HEK293T (cell line): ENCODE results near the gene FBLN7.

Experiments used
- CTCF ChIA-PET: fragments of 350-600 bp; formaldehyde crosslinking; extraction: SDS; loops from one replicate; lab custom pipeline; 2021; ENCODE audit warnings: antibody characterized with exemption, inconsistent platforms; lab: Yijun Ruan, JAX
- POLR2A ChIA-PET: fragments of 350-600 bp; formaldehyde crosslinking; extraction: SDS; loops from one replicate; lab custom pipeline; 2020; ENCODE audit warnings: antibody characterized with exemption, inconsistent platforms; lab: Yijun Ruan, JAX
- DNase-seq: peaks from one replicate; pipeline ENCODE4 v3.0.0; 2012; ENCODE audit warnings: mixed read lengths; ENCODE audit errors: extremely low spot score
- ARNT ChIP-seq: fragments of 450-650 bp; IDR thresholded peaks from 2 replicates; pipeline ENCODE4 v1.6.1; 2017; ENCODE audit warnings: mild to moderate bottlenecking
- BHLHE40 ChIP-seq: fragments of 450-650 bp; IDR thresholded peaks from 2 replicates; pipeline ENCODE4 v1.6.1; 2016; ENCODE audit warnings: mild to moderate bottlenecking, moderate library complexity, borderline replicate concordance
- CTBP1 ChIP-seq: fragments of 450-650 bp; IDR thresholded peaks from 2 replicates; pipeline ENCODE4 v1.6.1; 2016; ENCODE audit warnings: borderline replicate concordance
- ELF4 ChIP-seq: fragments of 450-650 bp; IDR thresholded peaks from 2 replicates; pipeline ENCODE4 v1.6.1; 2017; ENCODE audit warnings: antibody characterized with exemption
- FOXA1 ChIP-seq: fragments of 450-650 bp; IDR thresholded peaks from 2 replicates; pipeline ENCODE4 v1.6.1; 2016; ENCODE audit warnings: mild to moderate bottlenecking
- FOXK2 ChIP-seq: fragments of 450-650 bp; IDR thresholded peaks from 2 replicates; pipeline ENCODE4 v1.6.1; 2016; ENCODE audit warnings: mild to moderate bottlenecking
- FOXM1 ChIP-seq: fragments of 450-650 bp; IDR thresholded peaks from 2 replicates; pipeline ENCODE4 v1.6.1; 2017; ENCODE audit warnings: mild to moderate bottlenecking, borderline replicate concordance
- HDGF ChIP-seq: fragments of 450-650 bp; IDR thresholded peaks from 2 replicates; pipeline ENCODE4 v1.6.1; 2017; ENCODE audit warnings: antibody characterized with exemption, borderline replicate concordance
- L3MBTL2 ChIP-seq: fragments of 450-650 bp; conservative IDR thresholded peaks from 2 replicates; pipeline ENCODE4 v1.6.1; 2016; ENCODE audit warnings: mild to moderate bottlenecking
- LEF1 ChIP-seq: fragments of 450-650 bp; IDR thresholded peaks from 2 replicates; pipeline ENCODE4 v1.6.1; 2017; ENCODE audit warnings: mild to moderate bottlenecking, borderline replicate concordance
- NFRKB ChIP-seq: fragments of 450-650 bp; IDR thresholded peaks from 2 replicates; pipeline ENCODE4 v1.6.1; 2016; ENCODE audit warnings: mild to moderate bottlenecking, moderate library complexity
- PKNOX1 ChIP-seq: fragments of 450-650 bp; IDR thresholded peaks from 2 replicates; pipeline ENCODE4 v1.6.1; 2016
- SP1 ChIP-seq: fragments of 450-650 bp; IDR thresholded peaks from 2 replicates; pipeline ENCODE4 v1.6.1; 2017
- SUZ12 ChIP-seq: fragments of 450-650 bp; IDR thresholded peaks from 2 replicates; pipeline ENCODE4 v1.6.1; 2016; ENCODE audit warnings: mild to moderate bottlenecking
- TARDBP ChIP-seq: fragments of 450-650 bp; IDR thresholded peaks from 2 replicates; pipeline ENCODE4 v1.6.1; 2016
- ZNF384 ChIP-seq: fragments of 450-650 bp; IDR thresholded peaks from 2 replicates; pipeline ENCODE4 v1.6.1; 2016

FBLN7 gene

GRCh38 chr2:112141626-112142007 lies 3.4 kb downstream of the FBLN7 start:
- CTCF ChIA-PET: no interaction called here

GRCh38 chr2:112142525-112143078 lies 4.4 kb downstream of the FBLN7 start:
- ChIA-PET CTCF (no interaction called here), POLR2A (no interaction called here)
- DNase-seq: no peak
- TF ChIP-seq PKNOX1 (no peak), FOXA1 (no peak), ARNT (no peak), L3MBTL2 (no peak), NFRKB (no peak), ZNF384 (no peak), ELF4 (no peak), TARDBP (no peak), FOXM1 (no peak), HDGF (no peak), FOXK2 (no peak), LEF1 (no peak), BHLHE40 (no peak), SUZ12 (no peak), SP1 (no peak)

More at GRCh38 chr2:112141626-112142007, 3.4 kb downstream of the FBLN7 start:
- no peak for DNase-seq
- POLR2A ChIA-PET: no interaction called here
- TF ChIP-seq NFRKB (no peak), L3MBTL2 (no peak), ELF4 (no peak), FOXA1 (no peak), ARNT (no peak)

GRCh38 chr2:112143150-112143549 lies 5.0 kb downstream of the FBLN7 start:
- ChIA-PET POLR2A (no interaction called here), CTCF (no interaction called here)
- TF ChIP-seq BHLHE40 (no peak), ARNT (no peak), L3MBTL2 (no peak), SP1 (no peak), CTBP1 (no peak), FOXK2 (no peak), LEF1 (no peak), FOXA1 (no peak), FOXM1 (no peak), ZNF384 (no peak), NFRKB (no peak), SUZ12 (no peak), TARDBP (no peak), ELF4 (no peak), HDGF (no peak), PKNOX1 (no peak)
- no peak for DNase-seq

- ChIA-PET CTCF (no interaction called here), POLR2A (no interaction called here)
- no peak for TF ChIP-seq ZNF384
- TF ChIP-seq NFRKB: no peak
- TF ChIP-seq L3MBTL2: no peak
- TF ChIP-seq SP1: no peak
- no peak for TF ChIP-seq CTBP1
- no peak for TF ChIP-seq FOXM1
- no peak for TF ChIP-seq PKNOX1
- TF ChIP-seq BHLHE40: no peak
- TF ChIP-seq HDGF: no peak
- no peak for TF ChIP-seq ARNT
- no peak for DNase-seq
These were observed 6.8 kb downstream of the FBLN7 start for GRCh38 chr2:112144966-112145365.

GRCh38 chr2:112147382-112148168 lies 9.4 kb downstream of the FBLN7 start:
- ChIA-PET CTCF (interaction anchor here (0.7 kb wide), 1 partner anchor 26 kb away, joined by 3 read pairs; no protein-coding TSS in a partner anchor), POLR2A (interaction anchor here (1.9 kb wide), 1 partner anchor 10 kb away, joined by 4 read pairs; the partner anchor contains the start of gene FBLN7)
- TF ChIP-seq LEF1 (no peak), FOXM1 (no peak), FOXK2 (no peak)
- no peak for DNase-seq

- POLR2A ChIA-PET: interaction anchor here (1.9 kb wide), 1 partner anchor 11 kb away, joined by 4 read pairs; the partner anchor contains the start of gene FBLN7
- TF ChIP-seq ARNT (no peak), TARDBP (no peak), SP1 (no peak), FOXM1 (no peak), BHLHE40 (no peak), NFRKB (no peak), ZNF384 (no peak)
- no peak for DNase-seq
- CTCF ChIA-PET: interaction anchor here (0.5 to 0.7 kb wide), 2 partner anchors 27 to 44 kb away, joined by 3 read pairs; no protein-coding TSS in a partner anchor
These were observed 10.3 kb downstream of the FBLN7 start for GRCh38 chr2:112148477-112148876.
